HT-29 (cell line): ENCODE results near the gene PUDP. TPM values are rescaled to one million over a fixed set of nuclear protein-coding genes. Genes with fewer than 3 reads are reported as not detected.

Experiments
- DNase-seq: peaks from one replicate; pipeline ENCODE4 v3.0.0-alpha.2; 2015; ENCODE audit warnings: low spot score
- total RNA-seq: library from RNA; depleted of rRNA; stranded (reverse); fragments of >200 nt; shearing (Covaris generic); gene quantifications from 2 replicates; pipeline ENCODE4 v1.2.3, GENCODE V29; 2014

The PUDP gene
- total RNA-seq, 1 experiment from 2014 or later = 3.4 TPM

DNA sequence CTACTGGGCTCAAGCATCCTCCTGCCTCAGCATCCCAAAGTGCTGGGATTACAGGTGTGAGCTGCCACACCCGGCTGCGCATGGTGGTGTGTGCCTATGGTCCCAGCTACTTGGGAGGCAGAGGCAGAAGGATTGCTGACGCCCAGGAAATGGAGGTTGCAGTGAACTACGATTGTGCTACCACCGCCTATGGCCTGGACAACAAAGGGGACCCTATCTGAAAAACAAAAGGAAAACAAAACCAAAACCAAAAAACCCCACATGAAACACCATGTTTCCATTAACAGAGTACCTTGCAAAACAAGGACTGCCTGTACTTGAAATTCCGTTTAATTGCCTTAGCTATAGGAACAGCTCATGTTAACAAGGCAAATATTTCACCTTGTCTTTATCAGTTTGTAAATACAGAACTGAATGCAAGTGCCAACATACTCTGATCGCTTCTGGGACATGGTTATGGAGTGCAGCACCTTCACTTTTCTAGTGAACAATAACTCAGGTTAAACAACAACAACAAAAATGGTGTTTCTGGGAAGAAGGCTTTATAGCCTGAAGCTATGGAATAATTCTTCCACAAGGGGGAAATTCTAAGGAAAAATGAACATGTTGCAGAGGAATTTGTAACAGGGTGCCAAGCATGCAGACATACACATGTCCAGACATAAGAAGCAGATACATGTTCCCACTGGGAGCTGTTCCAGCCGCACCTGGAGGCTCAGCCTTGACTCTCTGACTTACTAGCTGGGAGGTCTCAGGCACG lies 73.6 kb downstream of the PUDP start:
- DNase-seq = no peak

DNA sequence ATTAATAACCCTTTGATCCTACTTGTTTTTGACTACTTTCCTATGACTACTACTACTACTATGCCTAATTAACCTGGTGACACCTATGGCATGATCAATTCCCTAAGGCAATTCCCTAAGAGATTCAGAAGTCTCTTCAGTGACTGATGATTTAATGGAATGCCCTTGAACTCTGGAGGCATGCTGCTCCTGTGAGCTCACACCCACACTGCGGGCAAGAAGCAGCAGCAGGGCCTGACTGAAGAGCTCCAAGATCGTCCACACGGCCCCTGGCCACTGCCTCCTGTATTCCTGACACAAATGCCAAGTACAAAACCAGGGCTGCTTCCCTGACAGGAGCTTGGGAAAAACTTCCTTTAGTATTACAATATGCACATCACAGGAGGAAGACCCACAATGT lies 74.6 kb downstream of the PUDP start:
- no peak for DNase-seq

- DNase-seq = no peak
Measured at GRCh38 chrX:7072856-7073255, 75.1 kb downstream of the PUDP start.

DNA sequence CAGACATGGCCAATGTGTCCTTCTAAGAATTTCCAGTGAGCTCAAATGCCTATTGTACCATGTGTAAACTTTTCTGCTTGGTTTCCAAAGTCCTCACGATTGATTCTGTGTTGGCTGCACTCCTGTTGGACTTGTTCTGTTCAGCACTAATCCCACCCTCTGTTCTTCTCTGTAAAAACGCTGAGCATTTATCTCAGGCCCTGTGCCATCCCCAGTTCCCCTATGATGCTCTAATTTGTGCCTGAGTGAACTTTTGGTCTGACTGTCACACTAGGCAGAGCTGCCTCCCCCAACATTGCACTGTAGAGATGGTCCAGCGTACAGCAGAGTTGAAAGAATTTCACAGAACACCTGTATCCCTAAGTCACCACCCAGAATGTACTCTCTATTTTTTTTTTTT lies 76.6 kb downstream of the PUDP start:
- DNase-seq = no peak

GRCh38 chrX:7069556-7069955 lies 78.4 kb downstream of the PUDP start:
- DNase-seq = no peak

- DNase-seq = no peak
Measured at GRCh38 chrX:7068939-7069367, 79.0 kb downstream of the PUDP start.

- DNase-seq = no peak
Measured at GRCh38 chrX:7067256-7067655, 80.7 kb downstream of the PUDP start.

GRCh38 chrX:7065473-7065872 lies 82.5 kb downstream of the PUDP start:
- no peak for DNase-seq

DNA sequence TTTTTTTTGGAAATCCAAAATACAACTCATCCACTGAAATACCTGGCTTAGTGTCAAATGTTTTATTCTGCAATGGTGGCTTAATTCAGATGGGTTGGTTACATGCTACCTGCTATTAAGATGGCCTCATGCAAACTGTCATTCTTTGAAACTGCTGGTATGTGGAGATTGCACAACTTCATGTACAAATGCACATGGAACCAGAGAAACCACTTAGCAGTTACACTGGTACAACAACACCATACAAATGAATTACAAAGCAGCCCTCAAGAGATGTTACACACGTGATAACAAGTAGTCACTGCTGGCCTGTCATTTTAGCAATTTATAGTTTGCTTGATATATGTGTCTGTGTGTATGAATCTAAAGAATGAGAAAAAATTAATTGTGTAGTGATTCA lies 85.0 kb downstream of the PUDP start:
- DNase-seq = no peak

DNA sequence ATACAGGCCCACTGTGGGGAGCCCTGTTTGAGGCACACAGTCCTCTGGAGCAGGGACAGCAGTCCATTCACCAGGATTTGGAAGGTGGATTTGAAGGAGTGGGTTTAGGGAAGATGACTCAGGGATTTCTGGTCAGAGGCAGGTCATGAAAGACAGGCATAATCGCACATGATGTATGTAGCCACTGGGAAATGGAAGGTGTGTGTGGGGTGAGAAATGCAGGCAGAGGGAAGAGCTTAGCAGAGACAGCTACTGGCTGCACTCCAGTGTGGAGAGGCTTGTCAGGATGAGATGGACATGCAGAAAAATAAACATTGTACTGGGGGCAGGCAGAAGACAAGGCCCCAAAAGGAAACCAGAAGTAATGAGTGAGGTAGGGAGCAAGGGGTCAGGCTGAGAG lies 85.7 kb downstream of the PUDP start:
- DNase-seq = no peak

DNA sequence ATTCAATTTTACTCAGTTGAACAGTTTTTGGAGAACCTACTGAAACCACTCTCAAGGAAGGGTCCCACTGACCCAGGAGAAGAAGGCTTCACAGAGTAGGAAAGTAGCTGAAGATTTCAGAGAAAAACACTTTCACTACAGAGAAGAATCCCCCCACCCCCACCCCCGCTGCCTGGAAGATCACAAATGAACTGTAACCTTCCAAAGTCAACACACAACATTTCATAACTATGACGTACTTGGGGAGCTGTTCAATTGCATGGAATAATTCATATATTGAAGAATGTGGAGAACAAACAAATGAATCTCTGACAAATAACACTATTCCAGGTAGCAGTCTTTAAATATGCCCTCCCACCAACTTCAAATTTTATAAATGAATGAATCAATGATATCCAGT lies 86.5 kb downstream of the PUDP start:
- no peak for DNase-seq

DNA sequence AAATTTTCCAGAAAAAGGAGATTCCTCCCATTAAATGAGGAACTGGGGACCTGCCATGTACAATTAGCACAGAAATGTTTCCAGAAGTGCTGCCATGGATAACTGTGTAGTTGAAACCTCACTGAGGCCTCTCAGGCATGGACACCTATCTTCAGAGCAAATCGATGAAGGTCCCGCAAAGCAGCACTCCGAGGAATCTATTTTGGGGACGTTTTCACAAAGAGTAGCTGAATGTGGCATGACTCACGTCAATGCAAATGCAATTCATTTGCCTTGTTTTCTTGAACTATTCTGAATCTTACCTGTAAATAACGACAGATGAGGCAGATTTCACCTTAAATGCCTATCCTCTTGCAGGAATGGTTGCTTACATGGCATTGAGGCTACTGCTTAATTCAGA lies 87.5 kb downstream of the PUDP start:
- DNase-seq = no peak

GRCh38 chrX:7059859-7060258 lies 88.1 kb downstream of the PUDP start:
- no peak for DNase-seq

- no peak for DNase-seq
Measured at GRCh38 chrX:7059214-7059838, 88.6 kb downstream of the PUDP start.

DNA sequence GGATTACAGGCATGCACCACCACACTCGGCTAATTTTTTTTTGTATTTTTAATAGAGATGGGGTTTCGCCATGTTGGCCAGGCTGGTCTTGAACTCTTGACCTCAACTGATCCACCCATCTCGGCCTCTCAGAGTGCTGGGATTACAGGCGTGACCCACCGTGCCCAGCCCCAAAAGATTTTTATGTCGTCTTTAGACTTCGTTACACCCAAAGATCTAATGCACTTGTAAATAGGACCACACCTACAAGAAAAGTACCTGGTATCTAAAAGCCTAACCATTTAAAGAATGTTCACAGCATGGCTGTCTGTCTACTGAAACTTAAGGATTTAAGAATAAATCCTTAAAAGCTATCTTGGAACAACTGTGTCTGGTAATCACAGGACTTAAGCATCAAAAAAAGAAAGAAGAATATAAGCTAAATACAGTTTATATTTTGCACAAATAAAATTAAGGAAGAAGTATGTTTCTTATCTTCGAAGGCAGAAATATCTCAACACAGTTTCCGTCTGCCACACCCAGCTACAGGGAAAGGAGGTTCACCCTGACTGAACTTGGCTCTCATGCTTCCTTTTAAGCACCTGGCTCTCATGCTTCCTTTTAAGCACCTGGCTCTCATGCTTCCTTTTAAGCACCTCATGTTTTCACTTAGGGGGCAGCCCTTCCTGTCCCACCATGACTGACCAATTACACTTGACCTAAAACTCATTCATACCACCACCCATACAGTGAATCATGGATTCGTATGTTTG lies 92.4 kb downstream of the PUDP start:
- no peak for DNase-seq

- DNase-seq = no peak
Measured at GRCh38 chrX:7054219-7055216, 93.4 kb downstream of the PUDP start.

- no peak for DNase-seq
Measured at GRCh38 chrX:7052541-7052940, 95.4 kb downstream of the PUDP start.

DNA sequence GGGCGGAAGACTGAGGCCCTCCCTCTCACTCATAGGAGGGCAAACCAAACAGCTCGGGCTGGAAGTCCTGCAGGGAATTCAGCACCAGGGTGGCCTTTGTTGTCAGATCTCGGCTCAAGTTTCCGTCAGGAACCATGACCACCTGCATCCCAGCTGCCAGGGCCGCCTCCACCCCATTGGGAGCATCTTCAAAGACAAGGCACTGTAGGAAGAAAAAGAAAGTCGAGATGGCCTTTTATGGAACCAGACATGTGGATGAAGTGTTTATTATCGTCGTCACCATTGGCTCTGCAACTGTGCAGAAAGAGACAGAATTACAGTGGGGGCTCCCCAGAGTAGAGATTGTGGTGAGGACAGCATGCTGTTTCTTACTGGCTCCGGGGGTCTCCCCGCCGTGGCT lies 97.7 kb downstream of the PUDP start:
- no peak for DNase-seq

GRCh38 chrX:7047951-7048350 lies 100.0 kb downstream of the PUDP start:
- DNase-seq = no peak

- no peak for DNase-seq
Measured at GRCh38 chrX:7045238-7045955, 102.6 kb downstream of the PUDP start.
